Mucosa of rectum (tissue), 2 donors: ENCODE measurements around the gene KRT14.
"Not testable (repeated sequence)": the region's sequence is repeated elsewhere in the genome, so short reads cannot be mapped to it uniquely, and the experiment has no call there.

ENCODE experiments used
- H3K27ac ChIP-seq, 2 donors: one replicate each; pipeline ENCODE4 v1.7.0; 2013; ENCODE audit warnings: inconsistent platforms in 2 of 2, low read depth in 2 of 2, low read length in 2 of 2
- H3K27me3 ChIP-seq, 2 donors: one replicate each; pipeline ENCODE4 v1.7.0; 2013; ENCODE audit warnings: low read length in 2 of 2; ENCODE audit not compliant: control insufficient read depth in 2 of 2, insufficient read depth in 2 of 2
- H3K36me3 ChIP-seq, 2 donors: one replicate each; pipeline ENCODE4 v1.7.0; 2013; ENCODE audit warnings: low read length in 2 of 2; ENCODE audit not compliant: control insufficient read depth in 2 of 2, insufficient read depth in 2 of 2
- H3K4me1 ChIP-seq, 2 donors: one replicate each; pipeline ENCODE4 v1.7.0; 2013; ENCODE audit warnings: low read length in 2 of 2, mild to moderate bottlenecking in 1 of 2; ENCODE audit not compliant: control insufficient read depth in 2 of 2, insufficient read depth in 2 of 2
- H3K4me3 ChIP-seq, 2 donors: one replicate each; pipeline ENCODE4 v1.7.0; 2013; ENCODE audit warnings: low read length in 2 of 2
- H3K9ac ChIP-seq, 2 donors: one replicate each; pipeline ENCODE4 v1.7.0; 2013; ENCODE audit warnings: low read length in 2 of 2, low read depth in 1 of 2, mild to moderate bottlenecking in 1 of 2
- H3K9me3 ChIP-seq, 2 donors: one replicate each; pipeline ENCODE4 v1.7.0; 2013; ENCODE audit warnings: low read length in 2 of 2; ENCODE audit not compliant: control insufficient read depth in 2 of 2
- donor health status: healthy.
- donor health status: Normal muscosa, but diverticular disease.

KRT14 gene

DNA sequence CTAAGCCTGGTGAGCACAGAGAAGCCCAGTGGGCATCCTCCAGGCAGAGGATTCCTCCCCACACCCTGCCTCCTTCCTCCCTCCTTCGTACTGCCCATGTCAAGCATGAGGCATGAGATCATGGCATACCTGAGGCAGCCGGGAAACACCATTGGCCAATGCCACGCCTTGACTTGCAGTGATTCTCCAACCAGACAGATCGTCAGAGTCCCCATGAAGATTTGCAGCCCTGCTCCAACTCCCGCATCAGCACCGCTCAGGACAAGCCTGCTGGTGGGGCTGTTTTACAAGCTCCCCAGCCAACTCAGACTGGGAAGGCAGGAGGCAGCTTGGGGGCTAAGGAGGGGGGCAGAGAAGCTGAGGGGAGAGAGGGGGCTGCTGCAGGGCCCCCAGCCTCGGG lies 28.8 kb upstream of the KRT14 start:
- Histone ChIP-seq H3K9ac (no peak overlapping the region), H3K4me3 (no peak overlapping the region), H3K9me3 (no peaks in the 10 kb centered on the region), H3K36me3 (no peaks in the 10 kb centered on the region), H3K27ac (no peak overlapping the region), H3K4me1 (no peaks in the 10 kb centered on the region), H3K27me3 (no peaks in the 10 kb centered on the region)

DNA sequence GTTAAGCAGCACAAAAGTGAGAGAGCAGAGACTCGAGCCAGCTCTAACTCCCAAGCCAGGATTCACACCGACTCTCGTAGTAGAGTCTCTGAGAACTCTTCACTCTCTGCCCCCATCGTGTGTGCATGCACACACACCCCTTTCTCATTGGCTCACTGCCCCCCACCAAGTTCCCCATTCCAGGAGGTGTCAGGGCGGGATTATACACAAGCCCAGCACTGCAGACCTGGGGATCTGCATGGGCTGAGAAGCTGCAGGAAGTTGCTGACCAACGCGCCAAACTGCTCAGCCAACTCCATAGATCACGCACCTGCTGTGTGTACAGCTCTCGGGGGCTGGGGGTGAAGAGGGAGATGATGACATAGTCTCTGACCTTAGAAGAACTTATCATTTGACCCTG lies 28.1 kb upstream of the KRT14 start:
- not testable (repeated sequence) for H3K4me1 ChIP-seq, H3K9ac ChIP-seq, H3K9me3 ChIP-seq, H3K27ac ChIP-seq, H3K27me3 ChIP-seq, H3K36me3 ChIP-seq, H3K4me3 ChIP-seq

DNA sequence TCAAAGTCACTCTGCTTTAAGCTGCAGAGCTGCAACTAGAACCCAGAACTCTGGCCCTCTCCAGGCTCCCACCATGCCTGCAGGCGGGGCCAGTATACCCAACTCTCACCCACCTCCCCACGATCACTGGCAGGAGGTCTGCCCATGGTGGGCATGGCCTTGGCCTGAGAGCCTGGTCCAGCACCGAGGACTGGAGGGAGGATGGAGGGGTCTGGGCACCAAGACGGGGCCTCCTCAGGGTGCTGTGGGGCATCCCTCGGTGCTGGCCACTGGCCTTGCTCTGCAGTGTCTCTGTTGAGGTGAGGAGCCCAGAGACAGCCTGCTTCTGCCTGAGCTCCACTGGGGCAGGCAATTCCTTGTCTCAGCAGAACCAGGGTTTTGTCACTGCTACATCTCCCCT lies 27.4 kb upstream of the KRT14 start:
- Histone ChIP-seq H3K9me3 (no peaks in the 10 kb centered on the region), H3K27ac (no peak overlapping the region), H3K27me3 (no peaks in the 10 kb centered on the region), H3K4me3 (no peak overlapping the region), H3K9ac (no peak overlapping the region), H3K36me3 (no peaks in the 10 kb centered on the region), H3K4me1 (no peaks in the 10 kb centered on the region)

DNA sequence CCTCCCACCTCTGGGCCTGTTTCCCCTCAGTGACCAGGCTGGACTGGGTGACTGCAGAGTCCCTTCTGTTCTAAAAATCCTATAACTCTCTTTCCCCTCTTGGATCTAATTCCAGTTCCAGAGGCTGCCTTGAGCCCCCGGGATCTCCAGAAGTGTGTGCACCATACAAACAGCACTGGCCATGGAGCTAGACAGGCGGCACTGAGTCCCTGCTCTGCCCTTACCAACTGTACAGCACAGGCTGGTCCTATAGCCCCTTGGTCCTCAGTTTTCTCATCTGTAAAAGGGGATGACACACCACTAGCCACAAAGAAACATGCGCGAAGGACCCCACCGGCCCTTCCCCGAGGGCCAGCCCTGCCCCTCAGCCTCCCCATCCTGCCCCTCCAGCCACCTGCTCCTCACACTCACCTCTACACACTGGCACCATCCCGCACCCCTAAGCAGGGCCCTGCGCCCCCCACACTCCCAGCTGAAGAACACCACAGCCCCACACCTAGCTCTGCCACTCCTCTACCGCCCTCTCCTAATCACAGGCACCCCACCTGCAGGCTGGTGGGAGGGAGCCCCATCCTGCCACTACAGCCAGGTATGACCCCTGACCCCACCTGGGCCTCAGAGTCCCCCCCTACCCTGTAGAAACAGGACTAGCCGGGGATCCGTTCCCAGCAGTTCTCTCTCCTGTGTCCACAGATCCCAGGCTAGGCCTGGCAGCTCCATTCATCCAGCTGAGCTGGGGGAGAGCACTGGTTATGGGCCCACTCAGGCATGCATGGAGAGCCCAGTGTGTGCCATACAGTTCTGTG lies 26.8 kb upstream of the KRT14 start:
- Histone ChIP-seq H3K4me1 (no peaks in the 10 kb centered on the region), H3K27ac (no peak overlapping the region), H3K27me3 (no peaks in the 10 kb centered on the region), H3K36me3 (no peaks in the 10 kb centered on the region), H3K9ac (no peak overlapping the region), H3K4me3 (no peak overlapping the region), H3K9me3 (no peaks in the 10 kb centered on the region)

DNA sequence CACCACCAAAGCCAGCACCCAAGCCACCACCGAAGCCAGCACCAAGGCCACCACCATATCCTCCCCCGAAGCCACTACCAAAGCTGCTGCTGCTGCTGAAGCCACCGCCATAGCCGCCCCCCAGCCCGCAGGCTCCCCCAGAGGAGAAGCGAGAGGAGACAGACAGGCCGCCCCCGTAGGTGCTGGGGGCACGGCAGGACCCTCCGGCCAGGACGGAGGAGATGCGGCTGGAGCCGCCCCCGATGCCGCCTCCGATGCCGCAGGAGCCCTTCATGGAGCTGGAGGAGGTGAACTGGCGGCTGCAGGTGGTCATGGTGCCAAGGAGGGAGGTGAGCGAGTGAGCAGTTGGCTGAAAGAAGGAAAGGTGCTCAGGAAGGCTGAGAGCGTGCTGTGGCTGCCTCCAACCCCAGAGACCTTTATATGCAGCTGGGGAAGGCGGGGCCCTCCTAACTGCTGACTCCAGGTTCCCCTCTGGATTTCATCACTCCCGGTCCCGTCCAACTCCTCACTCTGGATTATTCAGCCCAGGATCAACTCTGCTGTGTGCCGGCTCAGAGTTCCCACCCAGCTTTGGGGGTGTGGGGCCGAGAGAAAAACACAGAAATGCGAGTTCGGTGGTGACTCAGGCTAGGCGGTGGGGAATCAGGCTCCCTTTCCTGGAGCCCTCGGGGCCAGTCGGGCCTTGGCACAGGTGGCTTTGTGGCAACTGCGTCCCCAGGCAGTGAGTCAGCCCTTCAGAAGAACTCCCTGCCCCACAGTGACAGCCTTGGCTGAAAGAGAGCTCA lies 25.9 kb upstream of the KRT14 start, which contains the start of gene KRT16:
KRT16 (minus strand) TSS at position 392 of the 785 bp plus-strand sequence; CDS start at position 313, 79 bp downstream.
- H3K9me3 ChIP-seq, H3K27ac ChIP-seq, H3K4me1 ChIP-seq, H3K27me3 ChIP-seq, H3K4me3 ChIP-seq, H3K36me3 ChIP-seq, H3K9ac ChIP-seq: not testable (repeated sequence)

DNA sequence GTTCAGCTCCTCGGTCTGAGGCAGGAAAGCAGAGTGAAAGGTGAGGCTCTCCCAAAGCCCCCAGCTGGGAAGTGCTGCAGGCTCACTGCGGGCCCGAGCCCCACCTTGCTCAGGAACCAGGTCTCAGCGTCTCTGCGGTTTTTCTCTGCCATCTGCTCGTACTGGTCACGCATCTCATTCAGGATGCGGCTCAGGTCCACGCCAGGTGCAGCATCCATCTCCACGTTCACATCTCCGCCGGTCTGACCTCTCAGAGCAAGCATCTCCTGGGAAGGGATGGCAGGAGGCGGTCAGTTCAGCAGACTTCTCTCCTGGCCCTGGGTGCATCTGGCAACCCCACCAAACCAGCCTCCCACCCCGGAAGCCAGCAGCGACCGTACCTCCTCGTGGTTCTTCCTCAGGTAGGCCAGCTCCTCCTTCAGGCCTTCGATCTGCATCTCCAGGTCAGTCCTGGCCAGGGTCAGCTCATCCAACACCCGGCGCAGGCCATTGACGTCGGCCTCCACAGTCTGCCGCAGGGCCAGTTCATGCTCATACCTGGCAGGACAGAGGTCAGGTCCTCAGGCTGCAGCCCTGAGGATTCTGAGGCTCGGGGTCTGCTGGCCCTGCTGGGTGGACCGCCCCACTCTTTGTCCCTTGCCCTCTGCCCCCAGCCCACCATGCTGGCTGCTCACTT lies 24.4 kb upstream of the KRT14 start:
- Histone ChIP-seq H3K9me3 (no peaks in the 10 kb centered on the region), H3K4me3 (no peak overlapping the region)

DNA sequence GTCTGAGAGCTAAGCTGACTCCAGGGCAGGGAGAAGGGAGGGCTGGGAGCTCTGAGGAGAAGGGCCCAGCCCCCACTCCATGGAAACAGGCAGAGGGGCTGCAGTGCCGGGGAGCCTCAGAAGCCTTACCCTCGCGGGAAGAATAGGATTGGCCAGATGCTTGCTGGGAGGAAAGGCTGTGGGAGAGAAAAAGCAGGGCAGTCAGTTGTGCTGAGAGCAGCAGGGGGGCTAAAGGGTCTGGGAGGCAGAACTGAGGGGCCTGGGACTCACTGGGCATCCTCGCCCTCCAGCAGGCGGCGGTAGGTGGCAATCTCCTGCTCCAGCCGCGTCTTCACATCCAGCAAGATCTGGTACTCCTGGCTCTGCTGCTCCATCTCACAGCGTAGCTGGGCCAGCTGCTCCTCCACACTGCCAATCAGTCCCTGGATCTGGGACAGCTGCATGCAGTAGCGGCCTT lies 23.4 kb upstream of the KRT14 start:
- not testable (repeated sequence) for H3K36me3 ChIP-seq, H3K9ac ChIP-seq, H3K27me3 ChIP-seq, H3K4me3 ChIP-seq, H3K9me3 ChIP-seq, H3K4me1 ChIP-seq, H3K27ac ChIP-seq

More for the DNA sequence above, 24.4 kb upstream of the KRT14 start:
- H3K36me3 ChIP-seq = no peaks in the 10 kb centered on the region
- no peaks in the 10 kb centered on the region for H3K4me1 ChIP-seq
- H3K27ac ChIP-seq = no peak overlapping the region
- no peak overlapping the region for H3K9ac ChIP-seq
- no peaks in the 10 kb centered on the region for H3K27me3 ChIP-seq

DNA sequence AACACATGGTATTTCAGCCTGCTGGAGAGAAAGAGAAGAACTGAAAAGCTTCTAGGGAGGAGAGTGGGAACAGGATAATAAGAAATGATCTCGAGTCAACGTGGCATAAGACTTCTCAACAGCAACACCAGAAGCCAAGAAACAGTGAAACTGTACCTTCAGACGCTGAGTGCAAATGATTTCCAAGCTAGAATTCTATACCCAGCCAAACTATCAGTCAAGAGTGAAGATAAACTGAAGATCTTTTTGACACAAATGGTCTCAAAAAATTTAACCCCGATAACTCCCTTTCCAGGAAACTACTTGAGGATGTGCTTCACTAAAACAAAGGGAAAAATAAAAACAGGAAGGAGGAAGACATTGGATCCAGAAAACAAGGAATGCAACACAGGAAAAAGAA lies 20.2 kb upstream of the KRT14 start:
- not testable (repeated sequence) for H3K9ac ChIP-seq, H3K27ac ChIP-seq, H3K36me3 ChIP-seq, H3K9me3 ChIP-seq, H3K27me3 ChIP-seq, H3K4me1 ChIP-seq, H3K4me3 ChIP-seq

DNA sequence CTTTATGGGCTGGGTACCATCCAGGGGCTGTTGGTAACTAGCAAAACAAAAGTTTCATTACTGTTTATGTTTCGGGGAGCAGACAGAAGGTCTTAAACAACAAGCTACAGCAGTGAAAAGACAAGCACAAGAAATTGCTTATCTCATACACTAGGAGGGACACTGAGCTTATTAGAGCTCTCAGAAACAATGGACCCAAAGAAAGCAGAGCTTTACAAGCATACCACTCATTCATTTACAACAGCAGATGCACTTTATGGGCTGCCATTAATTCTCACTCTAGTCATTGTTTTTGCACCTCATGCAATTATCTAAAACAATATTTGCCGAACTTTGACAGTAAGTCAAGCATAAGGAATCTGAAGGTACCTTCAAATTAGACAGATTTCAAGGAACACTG lies 15.8 kb upstream of the KRT14 start:
- Histone ChIP-seq H3K9ac (no peak overlapping the region), H3K27ac (no peak overlapping the region), H3K4me1 (no peaks in the 10 kb centered on the region)

DNA sequence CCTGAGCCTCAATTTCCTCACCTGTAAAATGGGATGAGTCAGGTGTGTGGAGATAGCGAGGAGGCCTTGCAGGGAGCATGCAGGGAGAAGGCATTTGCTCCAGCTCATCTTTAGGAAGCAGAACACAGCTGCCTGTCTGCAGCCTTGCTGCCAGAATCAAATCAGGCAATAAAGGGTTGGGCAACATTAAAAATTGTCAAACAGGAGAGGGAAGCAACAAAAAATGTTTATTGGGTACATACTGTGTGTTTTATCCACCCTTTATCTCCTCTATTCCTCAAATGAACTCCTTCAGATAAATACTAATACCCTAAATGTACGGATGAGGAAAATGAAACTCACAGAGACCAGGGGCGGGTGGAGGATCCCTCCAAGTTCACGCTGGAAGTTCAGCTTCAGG lies 13.6 kb upstream of the KRT14 start:
- Histone ChIP-seq H3K27ac (no peak overlapping the region), H3K4me3 (no peak overlapping the region), H3K9ac (no peak overlapping the region), H3K9me3 (no peaks in the 10 kb centered on the region), H3K36me3 (no peaks in the 10 kb centered on the region), H3K27me3 (peaks cover 0 to 8% of the 10 kb centered on the region in 2 donors), H3K4me1 (no peaks in the 10 kb centered on the region)

More for the DNA sequence above, 15.8 kb upstream of the KRT14 start:
- no peak overlapping the region for H3K4me3 ChIP-seq
- H3K27me3 ChIP-seq = peaks cover 0 to 8% of the 10 kb centered on the region in 2 donors
- no peaks in the 10 kb centered on the region for H3K9me3 ChIP-seq
- H3K36me3 ChIP-seq = no peaks in the 10 kb centered on the region
